PC-3 (cell line): ENCODE measurements around the gene NGF.

Source experiments
- CTCF ChIP-seq: fragments of 300-600 bp; sonication (generic); conservative IDR thresholded peaks from 2 replicates; pipeline ENCODE4 v1.5.1; 2017; ENCODE audit warnings: antibody characterized with exemption, low read depth, mild to moderate bottlenecking, low read length
- EZH2 ChIP-seq: fragments of 300-600 bp; sonication (generic); IDR thresholded peaks from one replicate; pipeline ENCODE4 v1.6.1; 2017; ENCODE audit warnings: antibody characterized with exemption, mild to moderate bottlenecking, low read length; ENCODE audit not compliant: unreplicated experiment

GRCh38 chr1:115293006-115293405 lies 45.0 kb downstream of the NGF start:
- TF ChIP-seq CTCF (no peak), EZH2 (no peak)
